ENCODE measurements around the gene ADNP. TPM values are rescaled to one million over a fixed set of nuclear protein-coding genes. Genes with fewer than 3 reads are reported as not detected.

Gene ADNP
- total RNA-seq, 1 experiment from 2014 or later, result 27.5 TPM

GRCh38 chr20:50977066-50978021, 46.1 kb upstream of the ADNP start:
- Histone ChIP-seq H3K36me3 (ENCODE audit: low read depth, low read length) (no peaks in the 10 kb centered on the region), H3K9me2 (replicated peaks; ENCODE audit: low read length) (no peaks in the 10 kb centered on the region), H2AFZ (ENCODE audit: low read length) (no peak overlapping the region), H3K27ac (ENCODE audit: low read length) (no peak overlapping the region), H3K27me3 (ENCODE audit: low read length) (no peaks in the 10 kb centered on the region), H3K9ac (ENCODE audit: low read length) (no peak overlapping the region), H3K4me2 (ENCODE audit: low read length) (no peak overlapping the region), H3K79me2 (ENCODE audit: low read length) (no peaks in the 10 kb centered on the region), H3F3A (ENCODE audit: low read length, unreplicated experiment) (no peaks in the 10 kb centered on the region), H3K9me3 (ENCODE audit: low read length) (no peaks in the 10 kb centered on the region), H3K4me3 (ENCODE audit: low read length) (no peak overlapping the region), H3K4me1 (ENCODE audit: insufficient read depth, low read length) (peaks cover 30% of the 10 kb centered on the region), H4K20me1 (ENCODE audit: low read length) (no peaks in the 10 kb centered on the region)
- ChIA-PET POLR2A (ENCODE audit: unreplicated experiment) (no interaction called here), CTCF (no interaction called here)
- TF ChIP-seq CTCF (conservative IDR thresholded peaks at IDR 0.05; ENCODE audit: low read depth, low read length) (no peak), EZH2 (IDR thresholded peaks at IDR 0.05; ENCODE audit: low read length, unreplicated experiment) (no peak), EZH2phosphoT487 (IDR thresholded peaks at IDR 0.05; ENCODE audit: borderline replicate concordance, low read length) (no peak)
- DNase-seq, result no peak
- BruUV-seq (replicated peaks), result no TSS peak
- intact Hi-C loops (cut with micrococcal nuclease), result no loop called here
- ATAC-seq, result no peak

- H3K9ac ChIP-seq (ENCODE audit: low read length), result no peak overlapping the region
- TF ChIP-seq EZH2phosphoT487 (IDR thresholded peaks at IDR 0.05; ENCODE audit: borderline replicate concordance, low read length) (no peak), EZH2 (IDR thresholded peaks at IDR 0.05; ENCODE audit: low read length, unreplicated experiment) (no peak), CTCF (conservative IDR thresholded peaks at IDR 0.05; ENCODE audit: low read depth, low read length) (no peak)
- H3K4me1 ChIP-seq (ENCODE audit: insufficient read depth, low read length), result peaks cover 16% of the 10 kb centered on the region
- no peaks in the 10 kb centered on the region for H3K36me3 ChIP-seq (ENCODE audit: low read depth, low read length)
- ChIA-PET POLR2A (ENCODE audit: unreplicated experiment) (no interaction called here), CTCF (no interaction called here)
- ATAC-seq, result no peak
- no TSS peak for BruUV-seq (replicated peaks)
- H3K27ac ChIP-seq (ENCODE audit: low read length), result no peak overlapping the region
- H3F3A ChIP-seq (ENCODE audit: low read length, unreplicated experiment), result no peaks in the 10 kb centered on the region
- H4K20me1 ChIP-seq (ENCODE audit: low read length), result no peaks in the 10 kb centered on the region
- H3K9me3 ChIP-seq (ENCODE audit: low read length), result no peaks in the 10 kb centered on the region
- intact Hi-C loops (cut with micrococcal nuclease), result no loop called here
- H3K4me2 ChIP-seq (ENCODE audit: low read length), result no peak overlapping the region
- H3K4me3 ChIP-seq (ENCODE audit: low read length), result no peak overlapping the region
- no peak overlapping the region for H2AFZ ChIP-seq (ENCODE audit: low read length)
- H3K9me2 ChIP-seq (replicated peaks; ENCODE audit: low read length), result no peaks in the 10 kb centered on the region
- no peaks in the 10 kb centered on the region for H3K27me3 ChIP-seq (ENCODE audit: low read length)
- H3K79me2 ChIP-seq (ENCODE audit: low read length), result no peaks in the 10 kb centered on the region
- no peak for DNase-seq
Measured at GRCh38 chr20:50975701-50976330, 44.6 kb upstream of the ADNP start.

GRCh38 chr20:50969912-50970311, 38.7 kb upstream of the ADNP start:
- no peaks in the 10 kb centered on the region for H3K27me3 ChIP-seq (ENCODE audit: low read length)
- DNase-seq (no peak), ATAC-seq (no peak)
- no peaks in the 10 kb centered on the region for H4K20me1 ChIP-seq (ENCODE audit: low read length)
- POLR2A ChIA-PET (ENCODE audit: unreplicated experiment), result no interaction called here
- intact Hi-C loops (cut with micrococcal nuclease), result no loop called here
- no peak for TF ChIP-seq CTCF (conservative IDR thresholded peaks at IDR 0.05; ENCODE audit: low read depth, low read length)
- TF ChIP-seq EZH2 (IDR thresholded peaks at IDR 0.05; ENCODE audit: low read length, unreplicated experiment), result no peak
- no peak for TF ChIP-seq EZH2phosphoT487 (IDR thresholded peaks at IDR 0.05; ENCODE audit: borderline replicate concordance, low read length)
- H2AFZ ChIP-seq (ENCODE audit: low read length), result no peak overlapping the region
- no peaks in the 10 kb centered on the region for H3K79me2 ChIP-seq (ENCODE audit: low read length)
- H3K4me2 ChIP-seq (ENCODE audit: low read length), result no peak overlapping the region
- H3K9ac ChIP-seq (ENCODE audit: low read length), result no peak overlapping the region
- no peaks in the 10 kb centered on the region for H3K9me2 ChIP-seq (replicated peaks; ENCODE audit: low read length)
- no peaks in the 10 kb centered on the region for H3K36me3 ChIP-seq (ENCODE audit: low read depth, low read length)
- no peaks in the 10 kb centered on the region for H3F3A ChIP-seq (ENCODE audit: low read length, unreplicated experiment)
- H3K9me3 ChIP-seq (ENCODE audit: low read length), result no peaks in the 10 kb centered on the region
- no peaks in the 10 kb centered on the region for H3K4me1 ChIP-seq (ENCODE audit: insufficient read depth, low read length)
- no TSS peak for BruUV-seq (replicated peaks)
- no peak overlapping the region for H3K27ac ChIP-seq (ENCODE audit: low read length)
- CTCF ChIA-PET, result no interaction called here
- no peak overlapping the region for H3K4me3 ChIP-seq (ENCODE audit: low read length)
